Parathyroid adenoma (tissue), 2 donors: ENCODE data around the gene USPL1.
"Not testable (repeated sequence)": the region's sequence is repeated elsewhere in the genome, so short reads cannot be mapped to it uniquely, and the experiment has no call there.

Source experiments
- H2AFZ ChIP-seq: fragments of 300-600 bp; sonication (generic); one replicate; pipeline ENCODE4 v1.7.0; 2017; ENCODE audit warnings: antibody characterized with exemption, mild to moderate bottlenecking
- H3K27ac ChIP-seq: fragments of 300-600 bp; sonication (generic); one replicate; pipeline ENCODE4 v1.7.0; 2017
- H3K27me3 ChIP-seq: fragments of 300-600 bp; sonication (generic); one replicate; pipeline ENCODE4 v1.7.0; 2017; ENCODE audit warnings: low read length; ENCODE audit not compliant: control insufficient read depth, insufficient read depth
- H3K36me3 ChIP-seq: fragments of 300-600 bp; sonication (generic); one replicate; pipeline ENCODE4 v1.7.0; 2017; ENCODE audit warnings: low read length; ENCODE audit not compliant: control insufficient read depth, insufficient read depth
- H3K4me1 ChIP-seq: fragments of 300-600 bp; sonication (generic); one replicate; pipeline ENCODE4 v1.7.0; 2017; ENCODE audit warnings: control low read depth
- H3K4me2 ChIP-seq: fragments of 300-600 bp; sonication (generic); one replicate; pipeline ENCODE4 v1.7.0; 2017; ENCODE audit warnings: low read length
- H3K4me3 ChIP-seq: fragments of 300-600 bp; sonication (generic); one replicate; pipeline ENCODE4 v1.7.0; 2017; ENCODE audit warnings: low read depth, low read length
- H3K79me2 ChIP-seq: fragments of 300-600 bp; sonication (generic); one replicate; pipeline ENCODE4 v1.7.0; 2017; ENCODE audit warnings: control low read depth
- H3K9ac ChIP-seq: fragments of 300-600 bp; sonication (generic); one replicate; pipeline ENCODE4 v1.7.0; 2017; ENCODE audit warnings: mild to moderate bottlenecking
- H3K9me3 ChIP-seq: fragments of 300-600 bp; sonication (generic); one replicate; pipeline ENCODE4 v1.7.0; 2017; ENCODE audit warnings: low read length; ENCODE audit not compliant: control insufficient read depth
- CTCF ChIP-seq: fragments of 300-600 bp; sonication (generic); IDR thresholded peaks from one replicate; pipeline ENCODE4 v1.7.0; 2017; ENCODE audit warnings: antibody characterized with exemption, mild to moderate bottlenecking
- donor health status: primary hyperparathyroidism.

The USPL1 gene

GRCh38 chr13:30647420-30647819, 29.7 kb downstream of the USPL1 start:
- TF ChIP-seq CTCF, result no peak
- H3K4me2 ChIP-seq, result no peak overlapping the region
- H3K9ac ChIP-seq, result no peak overlapping the region
- no peak overlapping the region for H3K27ac ChIP-seq
- H3K27me3 ChIP-seq, result no peaks in the 10 kb centered on the region
- H3K4me3 ChIP-seq, result no peak overlapping the region
- no peaks in the 10 kb centered on the region for H3K4me1 ChIP-seq
- H3K79me2 ChIP-seq, result no peaks in the 10 kb centered on the region
- no peaks in the 10 kb centered on the region for H3K9me3 ChIP-seq
- no peak overlapping the region for H2AFZ ChIP-seq
- H3K36me3 ChIP-seq, result no peaks in the 10 kb centered on the region

- H3K27ac ChIP-seq, result no peak overlapping the region
- H3K4me1 ChIP-seq, result no peaks in the 10 kb centered on the region
- H3K27me3 ChIP-seq, result no peaks in the 10 kb centered on the region
- no peak overlapping the region for H3K9ac ChIP-seq
- no peak overlapping the region for H3K4me2 ChIP-seq
- H2AFZ ChIP-seq, result no peak overlapping the region
- no peak overlapping the region for H3K4me3 ChIP-seq
- H3K79me2 ChIP-seq, result no peaks in the 10 kb centered on the region
- no peak for TF ChIP-seq CTCF
- no peaks in the 10 kb centered on the region for H3K36me3 ChIP-seq
- H3K9me3 ChIP-seq, result no peaks in the 10 kb centered on the region
Measured at GRCh38 chr13:30647824-30648521, 30.3 kb downstream of the USPL1 start.

GRCh38 chr13:30648522-30649012, 30.8 kb downstream of the USPL1 start:
- Histone ChIP-seq H3K4me1 (no peaks in the 10 kb centered on the region), H3K4me3 (no peak overlapping the region), H3K9me3 (no peaks in the 10 kb centered on the region), H2AFZ (no peak overlapping the region), H3K27me3 (no peaks in the 10 kb centered on the region), H3K4me2 (no peak overlapping the region), H3K36me3 (no peaks in the 10 kb centered on the region), H3K27ac (no peak overlapping the region), H3K79me2 (no peaks in the 10 kb centered on the region), H3K9ac (no peak overlapping the region)
- TF ChIP-seq CTCF, result no peak

- H3K4me2 ChIP-seq, H3K4me1 ChIP-seq, H3K36me3 ChIP-seq, H3K4me3 ChIP-seq, H3K9ac ChIP-seq, H3K9me3 ChIP-seq, H3K27me3 ChIP-seq, H2AFZ ChIP-seq, H3K79me2 ChIP-seq, H3K27ac ChIP-seq: not testable (repeated sequence)
Measured at GRCh38 chr13:30651648-30652047, 33.9 kb downstream of the USPL1 start.

GRCh38 chr13:30652746-30653386, 35.1 kb downstream of the USPL1 start:
- Histone ChIP-seq H3K79me2 (no peaks in the 10 kb centered on the region), H3K4me3 (no peak overlapping the region), H3K4me1 (no peaks in the 10 kb centered on the region), H3K27ac (no peak overlapping the region), H3K9me3 (no peaks in the 10 kb centered on the region), H3K36me3 (no peaks in the 10 kb centered on the region), H3K27me3 (no peaks in the 10 kb centered on the region), H3K4me2 (no peak overlapping the region), H3K9ac (no peak overlapping the region), H2AFZ (no peak overlapping the region)
- no peak for TF ChIP-seq CTCF
